Measurements from ENCODE around the gene MOB1B.

DNA sequence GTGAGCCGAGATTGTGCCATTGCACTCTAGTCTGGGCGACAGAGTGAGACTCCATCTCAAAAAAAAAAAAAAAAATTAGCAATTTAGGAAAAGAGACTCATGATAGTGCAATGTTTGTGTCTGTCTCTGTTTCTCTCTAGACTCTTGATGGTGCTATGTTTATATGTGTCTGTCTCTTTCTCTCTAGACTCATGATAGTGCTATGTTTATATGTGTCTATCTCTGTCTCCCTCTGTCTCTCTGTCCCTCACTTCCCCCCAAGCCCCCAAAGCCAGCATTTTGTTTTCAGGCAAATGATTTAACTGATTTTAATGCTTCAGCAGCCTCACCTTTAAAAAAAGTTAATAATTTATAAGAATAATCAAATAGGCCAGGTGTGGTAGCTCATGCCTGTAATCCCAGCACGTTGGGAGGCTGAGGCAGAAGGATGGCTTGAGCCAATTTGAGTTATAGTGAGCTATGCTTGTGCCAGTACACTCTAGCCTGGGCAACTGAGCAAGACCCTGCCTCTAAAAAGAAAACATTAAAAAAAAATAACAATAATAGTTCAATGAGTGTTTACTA lies 6.9 kb downstream of the MOB1B start:
- TF ChIP-seq EZH2 (IDR thresholded peaks at IDR 0.05; ENCODE audit: insufficient read depth, poor library complexity, severe bottlenecking) (no peak), EZH2phosphoT487 (IDR thresholded peaks at IDR 0.05; ENCODE audit: insufficient read depth, low read depth) (no peak)

Measured in GM23248 (cell line).